Stimulated activated CD8-positive, alpha-beta memory T cell treated with anti-CD3 and anti-CD28 coated beads, Interleukin-12 subunit alpha, Interleukin-12 subunit beta, amount 100 ng/mL, for 4 hours (primary cell): ENCODE data around the gene BCDIN3D.

Source experiments
- DNase-seq: peaks from one replicate; pipeline ENCODE4 v3.0.0-alpha.2; 2020; ENCODE audit warnings: low read depth

BCDIN3D gene

DNA sequence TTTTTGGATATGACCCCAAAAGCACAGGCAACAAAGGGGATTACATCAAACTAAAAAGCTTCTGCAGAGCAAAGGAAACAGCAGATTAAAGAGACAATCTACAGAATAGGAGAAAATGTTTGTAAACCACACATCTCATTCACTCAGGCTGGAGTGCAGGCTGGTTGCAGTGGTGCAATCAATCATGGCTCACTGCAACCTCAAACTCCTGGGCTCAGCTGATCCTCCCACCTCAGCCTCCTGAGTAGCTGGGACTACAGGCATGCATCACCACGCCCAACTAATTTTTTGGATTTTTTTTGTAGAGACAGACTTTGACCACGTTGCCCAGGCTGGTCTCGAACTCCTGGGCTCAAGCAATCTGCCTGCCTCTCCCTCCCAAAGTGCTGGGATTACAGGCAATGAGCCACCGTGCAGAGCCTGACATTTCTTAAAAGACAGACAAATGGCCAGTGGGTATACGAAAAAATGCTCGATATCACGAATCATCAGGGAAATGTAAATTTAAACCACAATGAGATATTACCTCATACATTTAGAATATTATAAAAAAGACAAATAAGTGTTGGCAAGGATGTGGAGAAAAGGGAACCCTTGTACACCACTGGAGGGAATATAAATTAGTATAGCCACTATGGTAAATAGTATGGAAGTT lies 24.5 kb downstream of the BCDIN3D start:
- no peak for DNase-seq

DNA sequence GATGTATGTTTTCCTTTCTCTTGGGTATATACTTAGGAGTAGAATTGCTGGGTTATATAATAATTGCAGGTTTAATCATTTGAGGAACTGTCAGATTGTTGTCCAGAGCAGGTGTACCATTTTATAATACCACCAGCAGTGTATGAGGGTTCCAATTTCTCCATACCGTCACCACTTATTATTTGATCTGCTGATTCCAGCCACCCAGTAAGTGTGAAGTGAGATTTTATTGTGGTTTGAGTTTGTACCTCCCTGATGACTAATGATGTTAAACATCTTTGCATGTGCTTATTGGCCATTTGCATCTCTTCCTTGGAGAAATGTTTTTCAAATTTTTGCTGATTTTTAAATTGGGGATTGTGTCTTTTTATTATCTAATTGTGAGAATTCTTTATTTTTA lies 29.8 kb downstream of the BCDIN3D start:
- DNase-seq = no peak

DNA sequence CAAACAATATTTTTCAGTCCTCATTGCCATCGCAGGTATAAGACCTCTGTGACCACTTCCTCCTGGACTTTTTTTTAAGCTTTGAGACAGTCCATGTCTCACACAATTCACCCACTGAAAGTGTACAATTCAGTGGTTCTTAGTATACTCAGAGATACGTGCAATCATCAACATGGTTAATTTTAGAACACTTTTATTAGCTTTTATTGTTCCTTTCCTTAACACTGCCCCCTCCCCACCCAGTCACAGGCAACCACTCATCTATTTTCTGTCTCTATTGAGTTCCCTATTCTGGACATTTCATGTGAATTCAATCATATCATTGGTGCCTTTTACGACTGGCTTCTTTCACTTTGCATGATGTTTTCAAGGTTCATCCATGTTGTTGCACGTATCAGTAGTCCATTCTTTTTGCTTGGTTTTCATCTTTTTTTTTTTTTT lies 30.9 kb downstream of the BCDIN3D start:
- DNase-seq = no peak

DNA sequence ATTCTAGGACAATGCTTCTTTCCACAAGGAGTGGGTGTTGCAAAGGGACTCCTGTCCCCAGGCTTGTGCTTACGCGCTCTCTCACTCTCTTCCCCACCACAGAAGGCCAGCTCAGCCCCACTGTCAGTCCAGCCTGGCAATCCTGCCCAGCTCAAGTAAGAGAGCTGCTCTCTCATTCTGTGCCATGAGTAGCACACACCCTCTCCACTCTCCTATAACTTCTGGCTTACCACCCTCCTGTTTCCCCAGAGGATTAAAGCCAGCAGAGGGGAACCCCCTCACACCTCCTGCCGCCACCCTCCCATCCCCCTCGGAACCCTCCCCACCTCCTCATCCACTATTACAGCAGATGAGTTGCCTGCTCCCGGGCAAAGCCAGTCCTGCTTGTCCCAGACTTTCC lies 31.8 kb downstream of the BCDIN3D start:
- no peak for DNase-seq

DNA sequence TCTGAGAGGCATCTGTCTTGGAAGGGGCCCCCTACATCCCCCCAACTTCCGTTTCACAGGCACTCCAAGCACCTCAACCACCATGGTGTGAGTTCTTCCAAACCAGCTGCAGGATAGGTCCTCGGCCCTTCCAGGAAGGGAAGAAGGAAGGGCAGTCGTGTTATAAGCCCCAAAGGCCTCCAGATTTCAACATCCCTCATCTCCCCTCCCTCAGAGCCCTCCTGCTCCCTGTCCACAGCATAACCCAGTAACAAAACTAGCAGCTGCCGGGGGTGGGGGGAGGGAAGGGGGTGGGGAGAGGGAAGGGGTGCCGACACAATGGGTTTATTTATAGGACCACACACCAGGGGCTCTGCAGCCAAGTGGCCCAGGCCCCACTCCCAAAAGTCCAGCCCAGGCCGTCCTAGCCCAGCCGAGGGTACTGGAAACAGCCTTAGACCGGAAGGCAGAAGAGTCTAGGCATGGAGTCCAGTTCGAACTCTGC lies 33.0 kb downstream of the BCDIN3D start:
- DNase-seq = no peak

DNA sequence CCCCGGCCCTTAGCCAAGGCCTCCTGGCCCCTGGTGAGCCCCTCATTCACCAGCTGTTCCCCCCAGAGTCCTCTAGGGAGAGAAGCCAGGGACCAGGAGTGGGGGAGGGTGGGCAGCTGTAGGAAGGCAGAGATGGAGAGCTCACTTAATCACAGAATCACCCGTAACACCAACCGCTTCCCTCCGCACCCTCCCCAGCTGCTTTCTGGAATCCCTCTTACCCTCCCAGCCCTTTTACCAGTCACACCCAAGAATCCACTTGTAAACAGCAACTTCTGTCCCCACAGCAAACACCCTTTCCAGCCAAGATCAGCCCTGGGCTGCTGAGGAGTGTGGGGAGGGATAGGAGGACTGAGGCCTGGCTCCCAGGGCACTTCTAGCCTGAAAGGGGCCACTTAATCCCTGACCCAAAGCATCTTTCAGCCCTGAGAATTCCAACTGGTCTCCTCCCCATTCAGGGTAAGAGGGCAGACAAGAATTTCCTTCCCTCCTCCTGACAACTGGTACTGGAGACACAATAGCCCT lies 33.5 kb downstream of the BCDIN3D start:
- no peak for DNase-seq

DNA sequence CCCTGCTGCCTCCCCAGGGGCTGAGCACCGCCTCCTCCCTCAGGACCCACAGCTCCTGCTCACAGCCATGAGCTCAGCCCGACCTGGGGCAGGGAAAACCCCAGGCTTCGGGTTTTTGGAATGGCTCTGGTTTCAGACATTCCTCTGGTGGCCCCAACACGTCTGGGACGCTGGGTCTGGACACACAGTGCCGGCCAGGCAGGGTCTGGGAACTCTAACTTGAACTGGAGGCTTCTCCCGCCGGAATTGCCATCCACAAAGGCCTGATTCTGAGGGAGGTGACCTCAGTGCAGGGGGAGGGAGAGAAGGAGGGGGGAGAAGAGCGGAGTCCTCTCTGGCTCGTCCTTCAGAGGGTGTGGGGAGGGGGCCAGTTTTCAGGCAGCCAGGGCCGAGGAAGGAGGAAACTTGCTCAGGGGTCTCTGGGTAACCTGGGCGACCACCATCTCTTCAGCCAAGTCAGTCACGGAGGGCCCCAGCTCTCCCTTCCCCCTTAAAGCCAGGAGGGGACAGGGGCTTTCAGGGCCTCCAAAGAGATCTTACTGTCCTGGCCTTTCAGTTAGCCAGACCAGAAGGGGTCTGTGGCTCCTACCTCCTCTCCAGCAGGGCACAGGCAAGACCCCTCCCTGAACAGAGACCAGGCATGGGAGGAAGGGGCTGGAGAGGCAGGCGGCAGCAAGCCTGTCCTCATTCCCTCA lies 34.1 kb downstream of the BCDIN3D start:
- no peak for DNase-seq

DNA sequence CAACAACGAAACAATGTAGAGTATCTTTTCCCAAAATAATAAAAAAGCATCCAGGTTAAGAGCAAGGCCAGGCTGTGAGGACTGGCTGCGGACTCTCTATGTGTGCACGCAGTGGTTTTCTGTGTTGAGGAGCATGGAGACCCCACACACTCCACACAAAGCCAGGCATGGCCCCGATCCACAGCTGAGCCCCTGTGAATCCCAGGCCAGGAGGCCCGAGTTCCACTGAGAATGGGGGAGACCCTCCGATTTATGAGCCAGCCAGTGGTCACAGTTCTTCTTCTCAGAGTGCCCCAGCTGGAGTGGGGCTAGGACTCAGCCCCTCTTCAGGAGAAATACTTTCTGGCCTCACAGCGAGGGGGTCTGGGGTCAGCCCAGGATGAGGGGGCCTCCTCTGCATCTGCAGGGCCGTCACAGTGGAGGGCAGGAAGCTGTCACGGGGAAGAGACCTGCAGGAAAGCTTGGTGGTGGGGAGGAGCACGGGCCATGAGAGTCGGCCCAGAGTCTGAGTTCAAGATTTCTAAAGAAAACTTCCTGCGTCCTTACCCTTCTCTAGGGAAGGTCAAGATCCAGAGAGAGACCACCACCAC lies 34.8 kb downstream of the BCDIN3D start:
- DNase-seq = no peak

DNA sequence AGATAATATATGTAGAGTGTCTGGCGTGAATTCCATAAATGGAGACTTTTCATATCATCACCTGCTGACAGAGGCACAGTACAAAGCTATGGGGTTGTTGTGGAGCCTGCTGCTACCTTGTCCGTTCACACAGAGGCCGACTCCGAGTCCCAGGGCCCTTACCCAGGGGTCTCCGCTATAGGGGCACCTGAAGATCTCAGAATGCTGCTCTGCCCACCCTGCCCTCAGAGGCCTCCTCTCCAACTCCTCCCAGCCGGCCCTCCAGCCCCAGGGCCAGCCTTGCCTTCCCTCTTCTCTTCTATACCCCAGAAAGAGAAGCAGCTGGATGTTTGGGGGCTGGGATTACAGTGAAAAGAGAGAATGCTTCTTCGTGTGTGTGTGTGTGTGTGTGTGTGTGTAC lies 36.0 kb downstream of the BCDIN3D start:
- DNase-seq = no peak

DNA sequence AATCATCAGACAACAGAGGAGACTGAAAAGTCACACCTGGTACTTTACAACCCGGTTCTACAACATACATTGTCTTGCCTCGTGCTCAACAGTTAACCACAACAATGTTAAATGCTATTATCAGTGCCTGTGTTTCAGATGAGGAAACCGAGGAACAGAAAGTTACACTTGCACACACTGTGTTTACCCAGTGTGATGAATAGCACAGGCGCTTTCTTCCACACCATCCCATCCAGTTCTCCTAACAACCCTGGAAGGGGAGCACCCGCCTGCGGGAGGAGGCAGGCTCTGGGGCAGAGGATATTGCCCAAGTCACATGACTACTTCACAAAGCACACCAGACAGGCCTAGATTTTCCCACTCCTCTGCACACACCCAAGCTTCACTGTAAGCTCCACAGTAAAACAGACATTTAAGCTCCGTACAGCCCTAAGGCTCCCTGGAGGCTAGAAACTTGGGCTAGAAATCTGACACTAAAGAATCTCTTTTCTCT lies 36.5 kb downstream of the BCDIN3D start:
- DNase-seq = no peak

DNA sequence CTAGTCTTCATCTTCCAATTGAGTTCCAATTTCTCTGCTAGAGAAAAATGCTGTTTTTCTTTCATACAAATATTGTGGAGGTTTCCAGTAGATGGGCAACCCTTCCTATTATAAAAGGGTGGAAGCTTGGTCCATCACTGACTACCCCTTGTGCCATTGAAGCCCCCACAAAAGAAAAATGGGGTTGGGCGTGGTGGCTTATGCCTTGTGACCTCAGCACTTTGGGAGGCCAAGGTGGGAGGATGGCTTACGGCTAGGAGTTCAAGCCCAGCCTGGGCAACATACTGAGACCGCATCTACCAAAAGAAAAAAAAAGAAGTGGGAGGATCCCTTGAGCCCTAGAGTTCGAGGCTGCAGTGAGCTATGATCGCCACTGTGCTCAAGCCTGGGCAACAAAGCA lies 37.5 kb downstream of the BCDIN3D start:
- no peak for DNase-seq

DNA sequence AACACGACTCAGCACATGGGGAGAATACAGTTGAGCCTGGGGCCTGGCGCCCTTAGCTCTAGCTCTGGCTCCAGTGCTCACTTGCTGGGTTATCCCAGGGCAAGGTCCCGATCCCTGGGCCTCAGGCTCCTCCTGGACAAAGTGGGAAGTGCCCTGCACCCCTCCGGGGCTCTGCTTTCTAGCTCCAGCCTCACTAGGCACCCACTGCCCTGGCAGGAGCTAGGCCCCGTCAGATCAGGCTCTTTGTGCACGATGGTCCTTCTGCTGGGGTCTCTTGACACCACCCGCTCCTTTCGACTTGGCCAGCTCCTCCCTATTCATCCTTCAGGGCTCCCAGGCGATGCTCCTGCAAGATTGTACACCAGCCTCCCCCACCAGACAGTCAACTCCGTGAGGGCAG lies 38.1 kb downstream of the BCDIN3D start:
- no peak for DNase-seq

DNA sequence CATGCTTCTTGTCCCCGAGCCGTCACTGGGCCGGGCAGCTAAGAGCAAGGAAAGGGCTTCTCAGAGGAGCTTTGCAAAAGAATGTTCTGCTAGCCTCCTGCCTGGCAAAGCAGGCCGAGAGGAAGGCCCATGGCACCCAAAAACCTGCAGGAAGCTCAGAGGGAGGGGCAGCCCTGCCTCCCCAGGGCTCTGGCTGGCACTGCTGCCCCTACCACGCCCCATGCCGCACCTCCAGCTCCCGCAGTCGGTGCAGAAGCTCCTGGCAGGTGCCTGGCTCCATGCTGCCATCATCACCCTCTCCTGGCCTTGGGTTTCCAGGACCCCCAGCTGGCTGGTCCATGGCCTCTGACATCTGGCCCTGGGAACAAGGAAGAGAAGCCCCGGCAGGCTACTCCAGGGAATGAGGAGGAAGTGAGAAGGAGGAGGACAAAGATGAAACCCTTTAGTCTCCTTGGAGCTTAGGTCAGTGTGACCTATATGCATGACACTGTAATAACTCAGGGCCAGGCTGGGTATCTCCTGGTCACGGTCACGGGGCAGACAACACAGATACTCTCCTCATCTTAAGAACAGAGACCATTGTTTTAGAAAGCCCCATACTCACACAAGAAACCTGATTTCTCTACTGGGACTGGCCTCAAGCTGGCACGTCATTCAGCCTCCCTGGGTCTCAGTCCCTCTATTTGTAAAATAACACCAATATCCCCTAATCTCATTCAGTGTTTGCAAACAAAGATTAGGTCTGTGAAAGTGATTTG lies 39.0 kb downstream of the BCDIN3D start:
- DNase-seq = no peak

DNA sequence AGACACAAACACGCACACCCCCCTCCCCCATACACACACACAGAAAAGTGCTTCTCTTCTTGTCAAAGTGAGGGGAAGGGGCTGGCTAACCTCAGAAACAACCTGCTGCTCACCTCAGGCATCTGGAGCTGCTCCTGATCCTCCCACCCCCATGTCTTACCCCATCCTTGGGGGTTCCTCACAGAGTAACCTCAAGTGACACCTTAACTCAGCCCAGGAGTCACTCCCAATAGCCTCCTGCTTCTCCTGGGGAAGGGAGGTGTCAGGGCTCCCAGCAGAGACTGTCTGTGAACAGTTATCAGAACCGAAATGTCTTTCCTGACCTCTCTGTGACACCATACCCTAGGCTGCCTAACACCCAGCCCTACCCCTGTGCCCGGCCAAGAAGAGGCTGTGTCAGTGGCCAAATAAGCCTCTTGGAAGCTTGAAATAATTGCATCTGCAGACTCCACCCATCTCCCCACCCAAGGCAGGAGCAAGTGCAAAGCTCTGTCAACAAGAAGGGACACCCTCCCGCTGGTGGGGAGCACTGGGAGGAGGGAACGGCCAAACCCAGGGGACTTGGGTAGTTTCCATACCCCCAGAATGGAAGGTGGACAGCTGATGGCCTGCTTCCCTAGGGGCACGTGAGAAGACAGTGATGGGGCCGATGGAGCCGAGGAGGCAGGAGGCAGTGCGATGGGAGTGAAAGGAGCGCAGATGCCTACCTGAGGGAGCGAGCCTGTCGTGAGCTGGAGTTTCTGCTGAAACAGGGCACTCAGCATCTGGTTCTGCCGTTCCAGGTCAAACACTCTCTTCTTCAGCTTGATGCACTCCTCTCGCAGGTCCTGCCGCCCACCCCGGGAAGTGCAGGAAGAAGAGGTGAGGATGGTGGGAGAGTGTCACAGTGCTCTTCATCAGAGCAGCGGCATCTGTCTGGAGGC lies 41.5 kb downstream of the BCDIN3D start:
- DNase-seq = no peak

DNA sequence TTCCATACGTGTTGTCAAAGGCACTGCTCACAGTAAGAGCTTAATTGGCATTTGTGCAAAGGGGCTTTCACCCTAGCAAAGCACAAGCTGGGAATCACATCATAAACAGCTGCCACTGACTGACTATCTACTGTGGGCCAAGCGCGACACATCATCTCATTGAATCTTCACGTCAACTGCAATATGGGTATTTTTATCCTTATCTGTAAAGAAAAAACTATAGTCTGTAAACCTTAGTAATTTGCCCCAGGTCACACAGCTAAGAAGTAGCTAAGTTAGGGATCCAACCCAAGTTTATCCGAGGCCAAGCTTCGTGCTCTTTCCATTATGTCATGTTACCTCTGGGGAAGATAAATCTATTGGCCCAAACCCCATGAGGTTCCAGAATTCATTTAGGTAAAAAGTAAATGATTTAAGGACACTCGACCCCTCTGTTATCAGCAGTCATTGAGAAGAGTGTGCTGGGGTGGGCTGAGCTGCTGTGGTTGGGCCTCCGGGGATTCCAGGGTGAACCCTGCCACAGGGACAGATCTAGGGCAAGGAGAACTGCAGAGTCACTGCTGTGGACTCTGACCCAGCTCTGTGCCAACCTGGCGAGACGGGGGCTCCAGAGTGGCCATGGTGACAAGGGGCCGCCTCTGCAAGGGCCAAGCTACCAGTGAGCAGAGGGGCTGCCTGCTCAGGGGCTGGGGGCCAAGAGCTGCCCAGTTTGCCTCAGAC lies 42.3 kb downstream of the BCDIN3D start:
- DNase-seq = no peak

DNA sequence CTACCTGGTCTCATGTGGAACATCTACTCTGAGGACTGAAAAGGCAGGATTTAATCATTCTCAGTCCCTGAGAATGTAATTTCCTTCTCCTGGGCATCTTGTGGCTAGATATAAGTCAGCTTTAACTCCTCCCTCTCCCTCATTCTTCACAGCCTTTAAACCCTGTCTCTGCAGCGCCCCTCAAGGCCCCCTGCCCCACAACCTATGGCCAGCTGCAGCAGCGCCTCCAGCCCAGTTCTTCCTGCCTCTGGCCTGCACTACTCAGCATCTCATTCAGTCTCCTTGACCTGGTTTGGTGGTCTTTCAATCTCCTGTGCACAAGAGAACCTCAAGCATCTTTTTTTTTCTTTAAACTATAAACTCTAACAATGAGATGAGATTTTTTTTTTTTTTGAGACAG lies 44.0 kb downstream of the BCDIN3D start:
- no peak for DNase-seq

DNA sequence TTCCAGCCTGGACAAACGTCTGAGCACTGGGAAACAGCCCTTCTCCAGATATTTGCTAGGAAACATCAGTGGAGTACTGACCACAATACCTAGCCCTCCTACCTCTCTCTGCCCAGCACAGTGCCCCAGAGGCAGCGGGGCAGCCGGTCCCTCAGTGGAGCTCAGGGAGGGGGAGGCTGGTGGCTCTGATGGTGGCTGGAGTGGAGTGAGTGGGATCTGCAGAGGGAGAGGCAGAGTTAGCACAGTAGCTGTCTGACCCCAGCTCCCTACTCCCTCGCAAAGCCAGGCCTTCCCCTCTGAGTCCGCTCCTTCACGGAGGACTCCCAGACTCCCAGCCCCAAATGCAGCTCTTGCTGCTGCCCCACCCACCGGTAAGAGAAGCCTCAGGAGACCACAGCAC lies 44.7 kb downstream of the BCDIN3D start:
- no peak for DNase-seq

DNA sequence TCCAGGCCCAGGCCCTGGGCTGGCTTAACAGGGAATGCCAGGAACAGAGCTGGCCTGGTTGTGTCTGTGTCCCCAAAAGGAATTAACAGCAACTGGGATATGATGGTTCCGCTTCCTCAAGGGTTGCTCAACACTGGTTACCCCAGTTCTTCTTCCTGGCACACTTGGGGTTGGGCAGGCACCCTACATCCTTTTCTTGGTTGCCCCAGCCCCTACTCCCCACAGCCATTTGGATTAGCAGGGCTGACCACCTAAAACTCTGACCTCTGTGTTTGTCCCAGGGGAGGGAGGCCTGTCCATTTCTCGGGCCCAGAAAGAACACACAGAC lies 45.5 kb downstream of the BCDIN3D start:
- DNase-seq = no peak

DNA sequence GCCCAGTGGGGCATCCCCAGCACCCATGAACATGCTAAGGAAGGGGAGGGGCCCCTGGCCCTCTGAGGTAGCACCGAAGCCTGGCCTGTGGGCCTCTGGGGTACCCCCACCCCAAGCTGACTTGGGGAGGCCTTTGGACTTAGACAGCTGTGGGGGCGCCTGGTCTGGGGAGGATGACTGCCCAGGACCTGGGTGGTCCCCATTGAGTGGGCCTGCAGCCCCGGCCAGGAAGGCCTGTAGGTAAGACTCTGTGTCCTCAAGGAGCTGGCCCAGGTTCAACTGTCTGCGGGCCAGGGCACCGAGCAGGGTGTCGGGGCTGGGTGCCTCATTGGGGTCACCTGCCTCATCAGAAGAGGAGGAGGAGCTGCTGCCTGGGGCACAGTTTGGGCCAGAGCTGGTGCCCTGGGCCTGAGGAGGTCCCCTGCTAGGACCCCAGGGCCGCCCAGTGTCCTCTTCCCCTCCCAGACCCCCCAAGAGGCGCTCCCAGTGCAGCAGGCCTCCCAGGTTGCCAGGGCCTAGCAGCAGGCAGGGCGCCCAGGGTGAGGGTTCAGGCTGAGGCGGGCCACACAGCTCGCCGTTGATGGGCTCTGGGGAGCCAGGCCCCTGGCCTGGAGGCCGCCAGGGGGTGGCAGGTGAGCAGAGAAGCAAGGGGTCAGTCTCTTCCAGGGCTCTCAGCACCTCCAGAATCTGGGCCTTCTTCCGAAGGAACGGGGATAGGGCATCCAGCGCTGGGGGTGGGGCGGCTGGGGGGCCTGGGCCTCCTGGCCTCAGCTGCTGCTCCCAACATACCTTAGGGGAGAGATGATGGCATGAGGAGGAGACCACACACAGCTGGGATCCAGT lies 46.1 kb downstream of the BCDIN3D start:
- no peak for DNase-seq

DNA sequence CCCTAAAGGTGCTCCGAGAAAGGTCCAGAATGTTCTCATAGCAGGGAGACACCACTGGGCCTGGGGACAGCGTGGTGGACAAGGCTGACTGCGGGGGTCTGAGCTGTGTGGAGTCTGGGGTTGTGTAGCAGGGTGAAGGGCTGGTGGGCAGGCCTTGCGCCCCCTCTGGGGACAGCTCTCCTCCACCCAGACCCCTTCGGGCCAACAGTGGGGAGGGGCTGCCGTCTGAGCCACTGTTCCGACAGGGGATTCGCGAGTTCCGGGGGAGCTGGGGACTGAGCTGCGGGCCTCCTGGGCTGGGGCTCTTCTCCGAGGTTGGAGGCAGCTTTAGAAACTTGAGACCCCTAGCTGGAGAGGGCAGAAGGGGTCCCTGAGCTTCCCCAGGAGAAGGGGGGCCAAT lies 46.8 kb downstream of the BCDIN3D start:
- DNase-seq = no peak
